Fibroblast of skin of abdomen (primary cell): ENCODE measurements around the gene HSF2BP.
"Not testable (repeated sequence)": the region's sequence is repeated elsewhere in the genome, so short reads cannot be mapped to it uniquely, and the experiment has no call there.

Source experiments
- DNase-seq: peaks from one replicate; pipeline ENCODE4 v3.0.0-alpha.2; 2013

Gene HSF2BP

GRCh38 chr21:43687566-43688399 is 28.5 kb upstream of the HSF2BP start:
- DNase-seq = no peak

- no peak for DNase-seq
These were observed 27.7 kb upstream of the HSF2BP start for GRCh38 chr21:43686811-43687565.

GRCh38 chr21:43684424-43684823 is 25.1 kb upstream of the HSF2BP start:
- DNase-seq = no peak

GRCh38 chr21:43681650-43682049 is 22.4 kb upstream of the HSF2BP start:
- DNase-seq = no peak

- DNase-seq = not testable (repeated sequence)
These were observed 21.1 kb upstream of the HSF2BP start for GRCh38 chr21:43680421-43680820.

- no peak for DNase-seq
These were observed 20.7 kb upstream of the HSF2BP start for GRCh38 chr21:43679951-43680350.

GRCh38 chr21:43676391-43676790 is 17.1 kb upstream of the HSF2BP start:
- no peak for DNase-seq

GRCh38 chr21:43675871-43676270 is 16.6 kb upstream of the HSF2BP start:
- no peak for DNase-seq

- no peak for DNase-seq
These were observed 10.7 kb upstream of the HSF2BP start for GRCh38 chr21:43669828-43670605.

- DNase-seq = peak; percentile 51
These were observed 8.1 kb upstream of the HSF2BP start for GRCh38 chr21:43667191-43667904.

- no peak for DNase-seq
These were observed 6.6 kb upstream of the HSF2BP start for GRCh38 chr21:43665879-43666278.

GRCh38 chr21:43664358-43664757 is 5.1 kb upstream of the HSF2BP start:
- DNase-seq = no peak

- no peak for DNase-seq
These were observed 3.7 kb upstream of the HSF2BP start for GRCh38 chr21:43663033-43663432.

- DNase-seq = no peak
These were observed 3.0 kb upstream of the HSF2BP start for GRCh38 chr21:43662286-43662685.

- DNase-seq = no peak
These were observed 536 bp downstream of the HSF2BP start for GRCh38 chr21:43658769-43659135.

- DNase-seq = no peak
These were observed 1.1 kb downstream of the HSF2BP start for GRCh38 chr21:43658088-43658741.

- peak; percentile 20 for DNase-seq
These were observed 1.8 kb downstream of the HSF2BP start for GRCh38 chr21:43657355-43658087.

GRCh38 chr21:43654806-43655489 is 4.3 kb downstream of the HSF2BP start:
- DNase-seq = peak; percentile 57

GRCh38 chr21:43653626-43654025 is 5.7 kb downstream of the HSF2BP start:
- DNase-seq = no peak

GRCh38 chr21:43652616-43653015 is 6.7 kb downstream of the HSF2BP start:
- no peak for DNase-seq

- DNase-seq = not testable (repeated sequence)
These were observed 7.4 kb downstream of the HSF2BP start for GRCh38 chr21:43651926-43652325.
